Astrocyte (in vitro differentiated cells and primary cell): ENCODE measurements around the gene TIMP4. TPM values are rescaled to one million over a fixed set of nuclear protein-coding genes. Genes with fewer than 3 reads are reported as not detected.

Source experiments
- DNase-seq: peaks from one replicate; pipeline ENCODE4 v3.0.0-alpha.2; 2010; ENCODE audit warnings: low read depth
- FAIRE-seq: peaks from 2 replicates; lab custom pipeline; 2011; peaks lifted over from hg19 to GRCh38; lab: Jason Lieb, UNC
- H2AFZ ChIP-seq: 2 replicates; pipeline ENCODE4 v1.6.0; 2012; ENCODE audit warnings: low read depth, low read length, inconsistent platforms
- H3K27ac ChIP-seq: 2 replicates; pipeline ENCODE4 v1.5.1; 2011; ENCODE audit warnings: low read depth, low read length, inconsistent platforms
- H3K27me3 ChIP-seq: 2 replicates; pipeline ENCODE4 v1.6.0; 2011; ENCODE audit warnings: low read length, inconsistent platforms; ENCODE audit not compliant: insufficient read depth
- H3K36me3 ChIP-seq: 2 replicates; pipeline ENCODE4 v1.5.1; 2011; ENCODE audit warnings: low read length, inconsistent platforms; ENCODE audit not compliant: insufficient read depth
- H3K4me1 ChIP-seq: 2 replicates; pipeline ENCODE4 v1.5.1; 2011; ENCODE audit warnings: low read length, inconsistent platforms; ENCODE audit not compliant: insufficient read depth
- H3K4me2 ChIP-seq: 2 replicates; pipeline ENCODE4 v1.6.0; 2012; ENCODE audit warnings: low read length, inconsistent platforms
- H3K4me3 ChIP-seq: 2 replicates; pipeline ENCODE4 v1.5.1; 2011; ENCODE audit warnings: low read depth, mild to moderate bottlenecking, low read length, inconsistent platforms; ENCODE audit not compliant: insufficient read depth
- H3K79me2 ChIP-seq: 2 replicates; pipeline ENCODE4 v1.6.0; 2012; ENCODE audit warnings: mild to moderate bottlenecking, low read length, inconsistent platforms; ENCODE audit not compliant: insufficient read depth
- H3K9ac ChIP-seq: 2 replicates; pipeline ENCODE4 v1.6.0; 2012; ENCODE audit warnings: mild to moderate bottlenecking, low read length, inconsistent platforms
- H3K9me3 ChIP-seq: 2 replicates; pipeline ENCODE4 v1.5.1; 2012; ENCODE audit warnings: low read depth, mild to moderate bottlenecking, low read length, inconsistent platforms; ENCODE audit not compliant: insufficient read depth
- H4K20me1 ChIP-seq: 2 replicates; pipeline ENCODE4 v1.6.0; 2012; ENCODE audit warnings: low read length, inconsistent platforms; ENCODE audit not compliant: insufficient read depth
- H3K27ac Mint-ChIP-seq: one replicate; pipeline ENCODE4 v1.8.0; 2021; ENCODE audit warnings: mild to moderate bottlenecking, mixed read lengths; ENCODE audit not compliant: unreplicated experiment
- H3K27me3 Mint-ChIP-seq: one replicate; pipeline ENCODE4 v1.8.0; 2021; ENCODE audit warnings: low read depth, mixed read lengths; ENCODE audit not compliant: unreplicated experiment
- H3K36me3 Mint-ChIP-seq: one replicate; pipeline ENCODE4 v1.8.0; 2021; ENCODE audit warnings: low read depth, mixed read lengths; ENCODE audit not compliant: unreplicated experiment
- H3K4me1 Mint-ChIP-seq: one replicate; pipeline ENCODE4 v1.8.0; 2021; ENCODE audit warnings: low read depth, mixed read lengths; ENCODE audit not compliant: unreplicated experiment
- H3K4me3 Mint-ChIP-seq: one replicate; pipeline ENCODE4 v1.8.0; 2021; ENCODE audit warnings: mild to moderate bottlenecking, moderate library complexity, mixed read lengths; ENCODE audit not compliant: unreplicated experiment
- H3K9me3 Mint-ChIP-seq: one replicate; pipeline ENCODE4 v1.8.0; 2021; ENCODE audit warnings: mild to moderate bottlenecking, mixed read lengths; ENCODE audit not compliant: unreplicated experiment
- CTCF ChIP-seq: IDR thresholded peaks from 2 replicates; pipeline ENCODE4 v1.5.1; 2011; ENCODE audit warnings: low read depth, mild to moderate bottlenecking, inconsistent platforms, low read length, moderate library complexity; ENCODE audit not compliant: insufficient read depth
- EZH2 ChIP-seq: IDR thresholded peaks from 2 replicates; pipeline ENCODE4 v1.6.1; 2012; ENCODE audit warnings: mild to moderate bottlenecking, low read length, inconsistent platforms; ENCODE audit not compliant: insufficient read depth
- total RNA-seq: library from RNA; stranded (reverse); gene quantifications from 2 replicates; pipeline ENCODE4 v1.2.1, GENCODE V29; 2021

Gene TIMP4
- total RNA-seq, 1 donor from 2014 or later = 2.0 TPM

- Histone ChIP-seq H3K9ac (no peak overlapping the region), H3K36me3 (no peaks in the 10 kb centered on the region), H3K79me2 (no peaks in the 10 kb centered on the region), H3K4me1 (peaks cover 30% of the 10 kb centered on the region), H4K20me1 (no peaks in the 10 kb centered on the region), H3K27ac (no peak overlapping the region), H3K4me3 (no peak overlapping the region), H3K4me2 (no peak overlapping the region), H3K27me3 (no peaks in the 10 kb centered on the region), H3K9me3 (no peaks in the 10 kb centered on the region), H2AFZ (no peak overlapping the region)
- TF ChIP-seq EZH2 = no peak
- peaks cover 12% of the 10 kb centered on the region for H3K9me3 Mint-ChIP-seq
- H3K27ac Mint-ChIP-seq = no peak overlapping the region
- FAIRE-seq = no peak
- H3K4me1 Mint-ChIP-seq = peaks cover 25% of the 10 kb centered on the region
- no peaks in the 10 kb centered on the region for H3K27me3 Mint-ChIP-seq
- H3K36me3 Mint-ChIP-seq = peaks cover 8% of the 10 kb centered on the region
- no peak overlapping the region for H3K4me3 Mint-ChIP-seq
- DNase-seq = peak; percentile 68
These were observed 16.5 kb upstream of the TIMP4 start for GRCh38 chr3:12175137-12175593.

- peak overlapping the region; percentile 94 for H3K27ac Mint-ChIP-seq
- TF ChIP-seq EZH2 = no peak
- no peak for TF ChIP-seq CTCF
- peaks cover 10% of the 10 kb centered on the region for H3K4me1 Mint-ChIP-seq
- H3K36me3 Mint-ChIP-seq = peaks cover 18% of the 10 kb centered on the region
- Histone ChIP-seq H3K9ac (no peak overlapping the region), H3K79me2 (no peaks in the 10 kb centered on the region), H2AFZ (no peak overlapping the region), H3K4me1 (peaks cover 1% of the 10 kb centered on the region), H3K27ac (no peak overlapping the region), H4K20me1 (no peaks in the 10 kb centered on the region), H3K27me3 (no peaks in the 10 kb centered on the region), H3K4me3 (no peak overlapping the region), H3K9me3 (no peaks in the 10 kb centered on the region), H3K4me2 (no peak overlapping the region), H3K36me3 (no peaks in the 10 kb centered on the region)
- no peak overlapping the region for H3K4me3 Mint-ChIP-seq
- H3K27me3 Mint-ChIP-seq = peaks cover 3% of the 10 kb centered on the region
- DNase-seq = peak; percentile 50
- H3K9me3 Mint-ChIP-seq = peaks cover 19% of the 10 kb centered on the region
- no peak for FAIRE-seq
These were observed 11.5 kb upstream of the TIMP4 start for GRCh38 chr3:12170207-12170606.

GRCh38 chr3:12165909-12166308 lies 7.2 kb upstream of the TIMP4 start:
- no peaks in the 10 kb centered on the region for H3K4me1 ChIP-seq
- FAIRE-seq (no peak), DNase-seq (no peak)
- no peaks in the 10 kb centered on the region for H3K9me3 ChIP-seq
- H3K36me3 Mint-ChIP-seq = peaks cover 10% of the 10 kb centered on the region
- H3K27ac Mint-ChIP-seq = no peak overlapping the region
- no peak overlapping the region for H3K9ac ChIP-seq
- no peaks in the 10 kb centered on the region for H3K79me2 ChIP-seq
- no peak overlapping the region for H3K4me2 ChIP-seq
- H3K4me1 Mint-ChIP-seq = peaks cover 7% of the 10 kb centered on the region
- H4K20me1 ChIP-seq = no peaks in the 10 kb centered on the region
- no peaks in the 10 kb centered on the region for H3K36me3 ChIP-seq
- TF ChIP-seq CTCF = no peak
- TF ChIP-seq EZH2 = no peak
- no peak overlapping the region for H3K4me3 ChIP-seq
- no peak overlapping the region for H2AFZ ChIP-seq
- no peaks in the 10 kb centered on the region for H3K27me3 ChIP-seq
- H3K27ac ChIP-seq = no peak overlapping the region
- H3K27me3 Mint-ChIP-seq = peaks cover 10% of the 10 kb centered on the region
- H3K4me3 Mint-ChIP-seq = no peak overlapping the region
- peaks cover 7% of the 10 kb centered on the region for H3K9me3 Mint-ChIP-seq
